ENCODE results near the gene E4F1.
"Not testable (repeated sequence)": the region's sequence is repeated elsewhere in the genome, so short reads cannot be mapped to it uniquely, and the experiment has no call there.

Gene E4F1

DNA sequence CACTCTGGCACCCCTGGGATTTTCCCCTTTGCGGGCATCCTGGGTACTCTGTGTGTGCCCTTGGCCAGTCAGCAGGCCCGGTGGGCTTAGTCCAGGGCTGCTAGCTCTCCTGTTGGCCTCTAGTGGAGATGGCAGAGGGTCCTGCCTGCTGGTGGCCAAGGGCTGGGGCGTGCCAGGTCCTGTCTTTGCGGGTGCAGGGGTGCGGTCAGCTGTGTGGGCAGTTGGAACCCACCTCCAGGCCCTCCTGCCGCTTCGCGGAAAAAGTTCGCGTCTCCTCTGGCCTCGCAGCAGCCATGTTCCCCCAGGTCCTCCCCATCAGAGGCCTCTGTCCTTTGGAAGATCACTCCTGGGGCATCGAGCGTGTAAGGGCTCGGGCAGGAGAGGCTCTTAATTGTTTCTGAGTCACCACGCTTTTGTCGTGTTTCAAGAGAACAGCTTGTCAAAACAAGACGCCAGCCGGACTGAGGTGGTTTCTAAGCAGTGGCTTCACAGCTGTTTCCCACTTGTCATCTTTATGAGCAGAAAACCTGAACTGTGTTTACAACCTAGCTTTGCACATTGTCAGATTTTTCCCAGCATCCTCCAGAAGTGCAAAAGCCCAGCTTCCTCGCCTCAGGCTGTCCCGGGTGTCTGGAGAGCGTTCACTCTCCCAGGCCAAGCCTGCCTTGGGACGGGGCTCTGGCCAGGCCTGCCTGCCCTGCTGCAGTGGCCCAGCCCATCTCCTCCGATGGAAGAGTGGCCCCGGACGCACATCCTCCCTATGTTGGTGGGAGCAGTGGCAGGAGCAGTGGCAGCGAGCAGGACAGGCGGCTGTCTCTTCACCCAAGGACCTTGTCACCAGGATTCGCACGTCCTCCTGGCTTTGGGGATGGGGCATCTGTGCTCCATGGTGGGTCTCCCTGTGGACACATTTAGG lies 7.9 kb downstream of the E4F1 start:
- no peak for DNase-seq (ENCODE audit: low spot score)

DNA sequence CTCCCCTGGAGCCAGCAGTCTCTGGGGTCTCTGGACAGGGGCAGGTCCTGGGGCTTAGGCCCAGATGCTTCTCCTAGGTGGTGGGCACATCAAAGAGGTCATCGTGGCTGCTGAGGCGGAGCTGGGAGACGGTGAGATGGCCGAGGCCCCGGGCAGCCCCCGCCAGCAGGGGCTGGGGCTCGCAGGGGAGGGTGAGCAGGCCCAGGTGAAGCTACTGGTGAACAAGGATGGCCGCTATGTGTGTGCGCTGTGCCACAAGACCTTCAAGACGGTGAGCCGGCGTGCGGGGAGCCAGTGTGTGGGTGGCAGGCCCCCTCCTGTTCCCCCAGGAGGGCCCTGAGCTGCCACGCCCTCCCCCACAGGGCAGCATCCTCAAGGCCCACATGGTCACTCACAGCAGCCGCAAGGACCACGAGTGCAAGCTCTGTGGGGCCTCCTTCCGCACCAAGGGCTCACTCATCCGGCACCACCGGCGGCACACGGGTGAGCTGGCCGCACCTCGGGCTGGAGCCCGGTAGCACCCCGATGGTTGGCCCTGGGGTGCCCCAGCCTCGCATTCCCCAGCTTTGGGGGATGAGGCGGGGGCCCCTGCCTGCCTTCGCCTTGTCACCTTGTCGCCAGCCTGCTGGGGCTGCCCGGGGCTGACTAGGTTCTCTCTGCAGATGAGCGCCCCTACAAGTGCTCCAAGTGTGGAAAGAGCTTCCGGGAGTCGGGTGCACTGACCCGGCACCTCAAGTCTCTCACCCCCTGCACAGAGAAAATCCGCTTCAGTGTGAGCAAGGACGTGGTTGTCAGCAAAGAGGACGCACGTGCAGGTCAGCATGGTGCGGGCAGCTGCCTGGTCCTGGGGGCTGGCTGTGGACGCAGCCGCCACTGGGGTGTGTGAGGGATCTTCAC lies 9.0 kb downstream of the E4F1 start:
- DNase-seq (ENCODE audit: low spot score), result no peak

DNA sequence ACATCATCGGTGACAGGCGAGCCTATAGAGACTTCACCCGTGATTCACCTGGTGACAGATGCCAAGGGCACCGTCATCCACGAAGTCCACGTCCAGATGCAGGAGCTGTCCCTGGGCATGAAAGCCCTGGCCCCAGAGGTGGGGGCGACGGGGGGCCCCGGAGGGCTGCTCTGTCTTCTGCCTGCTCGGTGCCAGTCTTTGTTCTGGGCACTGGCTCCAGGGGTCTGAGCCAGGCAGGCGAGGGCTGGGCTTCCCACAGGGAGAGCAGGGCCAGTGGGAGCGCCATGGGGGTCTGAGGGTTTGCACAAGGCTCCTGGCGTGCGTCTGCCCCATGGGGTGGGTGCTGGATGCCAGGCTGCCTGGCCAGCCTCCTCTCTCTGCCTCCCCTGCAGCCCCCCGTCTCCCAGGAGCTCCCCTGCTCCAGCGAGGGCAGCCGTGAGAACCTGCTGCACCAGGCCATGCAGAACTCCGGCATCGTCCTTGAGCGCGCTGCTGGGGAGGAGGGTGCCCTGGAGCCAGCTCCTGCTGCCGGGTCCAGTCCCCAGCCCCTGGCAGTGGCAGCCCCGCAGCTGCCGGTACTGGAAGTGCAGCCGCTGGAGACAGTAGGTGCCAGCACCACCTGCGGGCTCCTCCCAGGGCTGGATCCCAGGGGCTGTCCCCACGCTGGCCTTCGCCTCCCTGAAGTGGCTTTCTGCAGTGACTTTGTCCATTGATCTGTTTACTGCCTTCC lies 9.8 kb downstream of the E4F1 start:
- DNase-seq (ENCODE audit: low spot score), result no peak

DNA sequence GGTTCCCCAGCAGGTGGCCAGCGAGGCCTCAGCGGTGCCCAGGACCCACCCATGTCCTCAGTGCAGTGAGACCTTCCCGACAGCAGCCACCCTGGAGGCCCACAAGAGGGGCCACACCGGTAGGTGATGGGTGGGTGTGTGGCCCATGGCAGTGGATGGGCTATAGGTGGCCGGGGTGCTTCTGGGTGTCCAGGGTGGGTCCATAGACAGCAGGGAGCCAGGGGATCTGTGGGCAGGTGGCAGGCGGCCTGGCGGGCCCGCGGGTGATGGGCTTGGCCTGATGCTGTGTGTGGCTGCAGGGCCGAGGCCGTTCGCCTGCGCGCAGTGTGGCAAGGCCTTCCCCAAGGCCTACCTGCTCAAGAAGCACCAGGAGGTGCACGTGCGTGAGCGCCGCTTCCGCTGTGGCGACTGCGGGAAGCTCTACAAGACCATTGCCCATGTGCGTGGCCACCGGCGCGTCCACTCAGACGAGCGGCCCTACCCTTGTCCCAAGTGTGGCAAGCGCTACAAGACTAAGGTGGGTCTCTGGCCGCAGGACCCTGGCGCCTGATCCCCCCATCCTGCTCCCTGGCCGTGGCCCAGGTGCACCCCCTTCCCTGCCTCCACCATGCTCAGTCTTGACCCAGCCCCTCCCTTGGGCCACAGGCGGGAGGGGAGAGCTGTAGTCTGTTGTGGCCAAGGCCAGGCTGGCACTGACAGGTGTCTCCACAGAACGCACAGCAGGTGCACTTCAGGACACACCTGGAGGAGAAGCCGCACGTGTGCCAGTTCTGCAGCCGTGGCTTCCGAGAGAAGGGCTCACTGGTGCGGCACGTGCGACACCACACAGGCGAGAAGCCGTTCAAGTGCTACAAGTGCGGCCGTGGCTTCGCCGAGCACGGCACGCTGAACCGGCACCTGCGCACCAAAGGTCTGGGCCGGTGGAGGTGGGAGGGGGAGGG lies 10.8 kb downstream of the E4F1 start:
- no peak for DNase-seq (ENCODE audit: low spot score)

DNA sequence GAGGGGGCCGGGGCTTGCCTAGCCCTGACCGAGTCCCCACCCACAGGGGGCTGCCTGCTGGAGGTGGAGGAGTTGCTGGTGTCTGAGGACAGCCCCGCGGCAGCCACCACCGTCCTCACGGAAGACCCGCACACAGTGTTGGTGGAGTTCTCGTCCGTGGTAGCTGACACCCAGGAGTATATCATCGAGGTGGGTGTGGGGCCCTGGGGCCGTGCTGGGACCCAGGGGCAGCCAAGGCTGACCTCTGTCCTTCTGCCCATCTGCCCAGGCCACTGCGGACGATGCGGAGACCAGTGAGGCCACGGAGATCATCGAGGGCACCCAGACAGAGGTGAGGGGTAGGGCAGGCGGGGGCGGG lies 11.4 kb downstream of the E4F1 start:
- no peak for DNase-seq (ENCODE audit: low spot score)

DNA sequence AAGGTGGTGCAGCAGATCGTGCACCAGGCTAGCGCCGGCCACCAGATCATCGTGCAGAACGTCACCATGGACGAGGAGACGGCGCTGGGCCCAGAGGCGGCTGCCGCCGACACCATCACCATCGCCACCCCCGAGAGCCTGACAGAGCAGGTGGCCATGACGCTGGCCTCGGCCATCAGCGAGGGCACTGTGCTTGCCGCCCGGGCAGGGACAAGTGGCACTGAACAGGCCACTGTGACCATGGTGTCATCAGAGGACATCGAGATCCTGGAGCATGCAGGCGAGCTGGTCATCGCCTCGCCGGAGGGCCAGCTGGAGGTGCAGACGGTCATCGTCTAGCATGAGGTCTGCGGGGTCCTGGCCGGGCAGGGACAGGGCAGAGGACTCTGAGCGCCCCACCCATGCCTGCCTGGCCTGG lies 11.9 kb downstream of the E4F1 start:
- no peak for DNase-seq (ENCODE audit: low spot score)

DNA sequence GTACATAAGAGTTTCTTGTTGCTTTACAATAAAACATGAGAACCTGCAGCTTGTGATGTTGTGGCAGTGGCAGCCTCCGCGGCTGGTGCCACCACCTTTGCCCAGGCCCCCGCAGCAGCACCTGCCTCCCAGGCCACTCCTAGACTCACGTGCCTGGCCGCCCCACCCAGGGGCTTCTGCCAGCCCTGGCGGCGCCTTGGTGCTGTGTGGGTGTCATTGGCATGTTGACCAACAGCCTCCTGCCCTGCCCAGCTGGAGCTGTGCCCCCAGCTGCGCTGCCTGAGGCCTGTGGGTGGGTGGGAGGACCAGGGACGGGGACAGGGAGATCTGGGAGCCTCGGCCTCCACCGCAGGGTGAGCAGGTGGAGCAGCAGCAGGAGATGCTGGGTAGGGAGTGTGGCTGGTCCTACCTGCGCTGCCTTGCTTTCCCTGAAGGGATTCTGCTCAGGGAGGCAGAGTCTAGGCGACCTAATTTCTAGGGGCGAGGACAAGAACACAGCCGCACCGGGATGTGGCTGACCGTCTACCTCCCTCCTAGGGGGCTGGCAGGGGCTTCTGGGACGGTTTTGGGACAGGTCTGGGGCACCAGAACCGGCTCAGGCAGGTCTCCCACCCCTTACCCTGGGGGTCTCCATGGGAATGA lies 12.4 kb downstream of the E4F1 start:
- DNase-seq (ENCODE audit: low spot score), result no peak

DNA sequence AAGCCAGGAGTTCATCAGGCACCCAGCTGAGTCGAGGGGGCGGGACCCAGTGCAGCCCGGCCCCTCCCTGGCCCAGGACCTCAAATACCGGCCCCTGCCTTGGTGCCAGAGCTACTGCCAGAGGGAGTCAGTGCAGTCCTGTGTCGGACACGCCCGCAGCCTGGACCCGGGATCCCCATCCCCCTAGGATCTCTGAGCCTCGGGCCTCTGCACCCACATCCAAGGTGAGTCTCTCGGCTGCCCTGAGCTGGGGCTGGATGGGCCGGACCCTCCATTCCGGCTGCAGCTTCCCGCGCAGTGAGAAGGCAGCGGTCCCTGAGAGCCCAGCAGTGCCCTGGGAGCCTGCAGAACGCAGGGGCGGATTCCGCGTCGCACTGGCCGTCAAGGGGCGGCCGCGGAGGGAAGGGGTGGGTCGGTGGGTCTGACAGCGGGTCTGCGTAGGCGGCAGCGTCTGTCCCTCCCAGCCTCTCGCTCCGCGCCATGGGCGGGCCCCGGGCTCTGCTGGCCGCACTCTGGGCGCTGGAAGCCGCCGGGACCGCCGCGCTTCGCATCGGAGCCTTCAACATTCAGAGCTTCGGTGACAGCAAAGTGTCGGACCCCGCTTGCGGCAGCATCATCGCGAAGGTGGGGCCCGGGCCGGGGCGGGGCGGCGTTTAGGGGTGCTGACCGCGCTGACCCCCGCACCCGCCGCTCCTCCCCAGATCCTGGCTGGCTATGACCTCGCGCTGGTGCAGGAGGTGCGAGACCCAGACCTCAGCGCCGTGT lies 13.1 kb downstream of the E4F1 start, which contains the start of gene DNASE1L2:
Gene DNASE1L2, plus strand, starts transcription at position 108 of the 765 bp plus-strand sequence. Its CDS starts 373 bp downstream, at position 481.
- no peak for DNase-seq (ENCODE audit: low spot score)

DNA sequence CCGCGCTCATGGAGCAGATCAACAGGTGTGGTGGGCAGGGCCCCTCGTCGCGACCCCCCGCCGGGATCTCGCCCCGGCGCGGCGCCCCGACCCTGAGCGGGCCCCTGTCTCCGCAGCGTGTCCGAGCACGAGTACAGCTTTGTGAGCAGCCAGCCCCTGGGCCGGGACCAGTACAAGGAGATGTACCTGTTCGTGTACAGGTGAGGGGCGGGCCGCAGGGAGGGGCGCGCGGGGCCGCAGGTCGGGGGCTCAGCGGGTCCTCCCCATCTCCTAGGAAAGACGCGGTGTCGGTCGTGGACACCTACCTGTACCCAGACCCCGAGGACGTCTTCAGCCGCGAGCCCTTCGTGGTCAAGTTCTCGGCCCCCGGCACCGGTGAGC lies 13.7 kb downstream of the E4F1 start:
- DNase-seq (ENCODE audit: low spot score), result no peak

DNA sequence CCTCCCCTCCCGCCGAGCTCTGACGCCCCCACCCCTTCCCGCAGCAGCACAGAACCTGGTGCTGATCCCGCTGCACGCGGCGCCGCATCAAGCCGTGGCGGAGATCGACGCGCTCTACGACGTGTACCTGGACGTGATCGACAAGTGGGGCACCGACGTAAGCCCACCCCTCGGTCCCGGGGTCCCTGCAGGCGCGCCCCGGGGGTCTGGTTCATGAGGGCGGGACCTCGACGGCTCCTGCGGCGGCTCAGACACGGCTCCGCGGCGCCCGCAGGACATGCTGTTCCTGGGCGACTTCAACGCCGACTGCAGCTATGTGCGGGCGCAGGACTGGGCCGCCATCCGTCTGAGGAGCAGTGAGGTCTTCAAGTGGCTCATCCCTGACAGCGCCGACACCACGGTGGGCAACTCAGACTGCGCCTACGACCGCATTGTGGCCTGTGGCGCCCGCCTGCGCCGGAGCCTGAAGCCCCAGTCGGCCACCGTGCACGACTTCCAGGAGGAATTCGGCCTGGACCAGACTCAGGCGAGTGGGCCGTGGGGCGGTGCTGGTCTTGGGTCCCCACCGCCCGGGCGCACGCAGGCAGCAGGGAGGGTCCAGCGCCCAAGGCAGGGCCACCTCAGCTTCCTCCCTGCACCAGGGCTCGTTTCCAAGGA lies 14.2 kb downstream of the E4F1 start:
- no peak for DNase-seq (ENCODE audit: low spot score)

DNA sequence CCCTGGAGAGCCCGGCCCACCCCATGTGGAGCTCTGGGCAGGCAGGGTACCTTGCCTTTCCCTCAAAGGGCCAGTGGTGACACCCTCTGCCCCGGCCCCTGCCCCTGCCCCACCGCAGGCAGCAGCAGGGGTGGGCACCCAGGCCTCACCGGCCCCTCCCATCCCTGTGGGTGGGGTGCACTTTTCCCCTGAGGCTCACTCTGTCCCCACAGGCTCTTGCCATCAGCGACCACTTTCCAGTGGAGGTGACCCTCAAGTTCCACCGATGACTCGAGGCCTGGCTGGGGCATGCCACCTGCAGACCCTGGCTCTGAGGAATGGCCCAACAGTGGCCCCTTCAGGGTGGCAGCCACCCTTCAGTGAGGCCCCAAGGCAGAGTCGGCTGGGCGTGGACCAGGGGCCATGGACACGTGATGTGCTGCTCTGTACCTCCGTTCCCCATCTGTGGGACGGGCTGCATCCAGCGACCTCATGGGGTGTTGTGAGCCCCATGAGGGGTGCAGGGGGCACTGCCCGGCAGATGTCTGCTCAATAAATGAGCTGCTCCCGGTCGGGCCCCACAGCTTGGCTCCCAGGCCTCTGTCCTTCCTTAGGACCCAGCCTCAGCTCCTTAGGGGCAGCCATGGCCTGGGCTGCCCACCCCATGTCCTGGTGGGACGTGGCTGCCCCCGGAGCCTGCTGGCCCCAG lies 14.9 kb downstream of the E4F1 start:
- DNase-seq (ENCODE audit: low spot score), result no peak

DNA sequence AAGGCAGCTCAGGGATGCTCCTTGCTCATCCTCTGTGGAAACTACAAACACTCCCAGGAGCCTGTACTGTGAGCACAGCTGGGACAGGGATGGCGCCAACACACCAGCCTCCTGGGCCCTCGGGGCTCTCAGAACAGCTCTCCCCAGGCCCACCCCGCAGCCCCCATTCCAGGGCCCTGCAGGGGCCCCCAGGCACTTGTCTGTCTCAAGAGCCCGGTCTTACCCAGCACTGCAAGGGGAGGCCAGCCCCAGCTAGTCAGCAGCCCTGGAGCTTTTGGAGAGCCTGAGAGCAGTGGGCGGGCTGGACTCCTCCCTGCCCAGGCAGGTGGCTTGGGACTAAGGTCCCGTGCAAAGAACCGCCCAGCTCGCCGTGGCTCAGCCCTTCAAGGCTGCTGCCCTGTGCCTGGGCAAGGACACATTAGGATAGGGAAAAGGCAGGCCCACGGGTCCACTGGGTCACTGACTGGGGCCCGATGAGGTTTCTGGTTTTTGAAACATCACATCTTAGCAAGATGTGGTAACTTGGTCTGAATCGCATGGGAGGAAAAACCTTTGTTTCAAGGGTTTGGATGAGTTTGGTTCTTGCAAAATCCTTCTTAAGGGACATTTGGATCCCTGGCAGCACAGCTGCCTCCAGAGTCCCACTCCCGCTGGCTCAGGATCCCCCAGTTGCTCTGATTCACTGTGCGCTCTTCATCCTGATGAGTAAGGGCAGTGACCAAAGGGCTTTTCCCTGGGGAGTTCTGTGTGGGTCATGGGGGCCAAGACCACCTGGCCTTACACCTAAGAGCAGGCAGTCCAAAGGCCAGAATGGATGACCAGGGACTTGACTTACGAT lies 15.7 kb downstream of the E4F1 start:
- no peak for DNase-seq (ENCODE audit: low spot score)

DNA sequence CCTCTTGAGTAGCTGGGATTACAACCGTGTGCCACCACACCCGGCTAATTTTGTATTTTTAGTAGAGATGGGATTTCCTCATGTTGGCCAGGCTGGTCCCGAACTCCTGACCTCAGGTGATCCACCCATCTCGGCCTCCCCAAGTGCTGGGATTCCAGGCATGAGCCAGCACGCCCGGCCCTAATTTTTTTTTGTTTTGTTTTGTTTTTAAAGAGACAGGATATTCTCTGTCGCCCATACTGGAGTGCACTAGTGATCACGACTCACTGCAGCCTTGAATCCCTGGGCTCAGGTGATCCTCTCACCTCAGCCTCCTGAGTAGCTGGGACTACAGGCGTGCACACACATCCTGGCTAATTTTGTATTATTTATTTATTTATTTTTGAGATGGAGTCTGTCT lies 16.9 kb downstream of the E4F1 start:
- DNase-seq (ENCODE audit: low spot score), result not testable (repeated sequence)

DNA sequence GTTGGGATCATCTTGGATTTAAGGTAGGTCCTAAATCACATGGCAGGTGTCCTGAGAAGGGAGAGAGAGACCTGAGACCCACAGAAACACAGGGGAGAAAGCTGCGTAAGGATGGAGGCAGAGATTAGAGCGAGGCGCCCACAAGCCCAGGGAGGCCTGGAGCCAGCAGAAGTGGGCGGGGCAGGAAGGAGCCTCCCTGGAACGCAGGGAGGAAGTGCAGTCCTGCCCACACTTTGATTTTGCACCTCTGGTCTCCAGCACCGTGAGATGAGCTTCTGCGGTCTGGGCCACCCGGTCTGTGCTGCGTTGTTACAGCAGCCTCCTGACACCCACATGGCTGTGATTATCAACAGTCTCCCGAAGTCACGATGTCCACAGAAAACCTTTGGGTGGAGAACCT lies 19.2 kb downstream of the E4F1 start:
- no peak for DNase-seq (ENCODE audit: low spot score)

DNA sequence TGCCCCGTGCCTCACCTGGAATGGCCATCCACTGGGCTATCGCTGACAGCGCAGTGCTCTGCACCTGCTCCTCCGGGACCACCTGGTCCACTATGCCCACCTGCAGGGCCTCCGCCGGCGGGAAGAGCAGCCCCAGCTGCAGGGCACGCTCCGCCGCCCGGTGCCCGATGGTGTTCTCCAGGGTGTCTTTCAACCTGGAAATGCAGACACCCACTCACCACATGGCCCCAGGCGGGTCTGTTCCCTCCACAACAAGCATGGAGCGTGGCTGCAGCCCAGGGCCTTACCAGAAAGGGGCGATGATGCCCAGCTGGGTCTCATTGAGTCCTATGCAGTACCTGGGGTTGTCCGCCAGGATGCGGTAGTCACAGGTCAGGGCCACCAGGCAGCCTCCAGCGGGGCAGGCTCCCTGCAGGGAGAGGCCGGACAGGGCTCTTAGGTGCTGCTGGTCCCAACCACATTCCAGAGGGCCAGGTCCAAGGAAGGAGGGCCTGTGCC lies 19.7 kb downstream of the E4F1 start:
- no peak for DNase-seq (ENCODE audit: low spot score)

DNA sequence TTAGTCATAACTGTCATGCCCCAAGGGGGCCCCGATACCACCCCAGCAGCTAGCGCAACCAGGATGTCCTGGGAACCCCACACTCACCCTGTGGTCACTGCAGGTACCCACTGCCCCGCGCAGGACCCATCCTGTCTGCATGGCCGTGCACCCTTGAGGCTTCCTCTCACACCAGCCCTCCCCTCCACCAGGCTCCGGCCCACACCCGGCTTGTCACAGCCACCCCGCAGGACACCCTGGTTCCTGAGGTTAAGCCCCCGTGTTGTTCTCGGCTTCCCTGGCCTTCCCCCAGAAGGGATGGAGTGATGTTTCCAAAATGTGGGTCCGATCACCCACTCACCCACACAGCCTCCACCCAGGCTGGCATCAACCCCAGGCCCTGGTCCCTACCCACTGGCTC lies 20.4 kb downstream of the E4F1 start:
- no peak for DNase-seq (ENCODE audit: low spot score)

DNA sequence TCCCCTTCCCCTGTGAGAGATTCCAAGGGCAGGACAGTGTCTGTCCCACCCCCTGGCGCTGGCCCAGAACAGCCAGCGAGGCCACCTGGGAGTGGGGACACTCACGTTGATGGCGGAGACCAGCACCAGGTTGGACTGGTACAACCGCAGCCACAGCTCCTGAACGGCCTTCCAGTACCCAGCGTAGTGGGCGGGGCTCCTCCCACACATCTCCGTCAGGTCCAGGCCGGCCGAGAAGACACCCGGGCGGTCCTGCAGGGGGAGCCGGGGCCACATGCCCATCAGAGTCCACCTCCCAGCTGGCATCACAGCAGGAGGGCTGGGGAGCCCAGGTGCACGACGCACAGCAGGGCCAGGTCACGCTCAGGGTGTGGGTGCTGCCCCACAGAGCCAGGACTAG lies 20.9 kb downstream of the E4F1 start:
- no peak for DNase-seq (ENCODE audit: low spot score)
